Omental fat pad (tissue), 4 donors: ENCODE results near the gene ARHGAP44. TPM values are rescaled to one million over a fixed set of nuclear protein-coding genes. Genes with fewer than 3 reads are reported as not detected.

Experiments
- ATAC-seq: fragments of 150-250 bp; one replicate; pipeline ENCODE4 v1.9.1; 2016; ENCODE audit warnings: mild to moderate bottlenecking, moderate library complexity; ENCODE audit not compliant: low FRiP score
- DNase-seq: peaks from one replicate; pipeline ENCODE4 v3.0.0-alpha.2; 2019; ENCODE audit warnings: low spot score
- total RNA-seq, 4 donors: library from RNA; depleted of rRNA; stranded (reverse); fragments of >200 nt; gene quantifications; one replicate each; pipeline ENCODE4 v1.1.0, GENCODE V29; 2016
- TF ChIP-seq, protein P1 (sequence below), 3 donors: fragments of 450-650 bp; IDR thresholded peaks; one replicate each; pipeline ENCODE4 v1.5.1; 2016 to 2017; ENCODE audit warnings: antibody characterized with exemption in 3 of 3, mild to moderate bottlenecking in 3 of 3, moderate library complexity in 2 of 3

Gene ARHGAP44
- total RNA-seq, 4 donors from 2014 or later: 3.6 to 22.5 (median 7.2) TPM

DNA sequence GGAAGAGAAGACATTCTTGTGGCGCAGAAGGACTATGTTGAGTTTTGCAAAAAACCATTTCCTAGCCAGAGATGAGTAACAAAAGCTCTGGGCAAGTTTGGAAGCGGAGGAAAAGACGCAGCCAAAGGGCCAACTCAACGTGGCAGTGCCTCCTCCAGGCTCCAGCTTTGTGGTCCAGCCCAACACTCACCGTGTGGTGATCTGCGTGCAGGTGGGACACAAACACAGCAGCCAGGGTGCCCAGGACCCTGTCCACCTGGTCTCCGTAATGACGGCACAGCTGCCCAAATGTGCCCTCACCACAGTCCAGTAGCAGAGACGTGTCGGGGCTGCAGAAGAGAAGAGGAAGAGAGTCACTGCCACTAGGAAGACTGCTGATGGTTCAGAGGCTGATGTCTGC, 207.1 kb downstream of the ARHGAP44 start:
- DNase-seq (no peak), ATAC-seq (no peak)
- TF ChIP-seq, protein P1, sequence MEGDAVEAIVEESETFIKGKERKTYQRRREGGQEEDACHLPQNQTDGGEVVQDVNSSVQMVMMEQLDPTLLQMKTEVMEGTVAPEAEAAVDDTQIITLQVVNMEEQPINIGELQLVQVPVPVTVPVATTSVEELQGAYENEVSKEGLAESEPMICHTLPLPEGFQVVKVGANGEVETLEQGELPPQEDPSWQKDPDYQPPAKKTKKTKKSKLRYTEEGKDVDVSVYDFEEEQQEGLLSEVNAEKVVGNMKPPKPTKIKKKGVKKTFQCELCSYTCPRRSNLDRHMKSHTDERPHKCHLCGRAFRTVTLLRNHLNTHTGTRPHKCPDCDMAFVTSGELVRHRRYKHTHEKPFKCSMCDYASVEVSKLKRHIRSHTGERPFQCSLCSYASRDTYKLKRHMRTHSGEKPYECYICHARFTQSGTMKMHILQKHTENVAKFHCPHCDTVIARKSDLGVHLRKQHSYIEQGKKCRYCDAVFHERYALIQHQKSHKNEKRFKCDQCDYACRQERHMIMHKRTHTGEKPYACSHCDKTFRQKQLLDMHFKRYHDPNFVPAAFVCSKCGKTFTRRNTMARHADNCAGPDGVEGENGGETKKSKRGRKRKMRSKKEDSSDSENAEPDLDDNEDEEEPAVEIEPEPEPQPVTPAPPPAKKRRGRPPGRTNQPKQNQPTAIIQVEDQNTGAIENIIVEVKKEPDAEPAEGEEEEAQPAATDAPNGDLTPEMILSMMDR (IDR thresholded peaks at IDR 0.05): no peak

DNA sequence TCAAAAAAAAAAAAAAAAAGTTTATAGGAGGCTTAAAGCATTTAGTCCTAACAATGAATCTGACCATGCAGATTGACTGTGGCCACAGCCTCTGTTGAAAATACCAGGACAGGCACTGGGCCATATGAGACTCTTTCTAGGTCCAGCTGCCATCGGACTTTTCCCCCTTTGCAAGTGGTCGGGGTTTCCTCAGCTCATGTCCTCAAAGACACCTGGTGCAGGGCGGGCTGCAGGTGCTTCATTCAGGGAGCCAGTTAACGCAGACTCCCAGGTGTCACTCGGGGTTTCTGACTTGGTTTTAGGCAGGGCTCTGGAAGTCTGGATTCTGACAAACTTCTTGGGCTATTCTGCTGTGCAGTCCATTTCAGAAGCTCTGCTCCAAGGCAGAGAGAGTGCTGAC, 207.6 kb downstream of the ARHGAP44 start:
- DNase-seq (no peak), ATAC-seq (no peak)
- TF ChIP-seq, protein P1 (IDR thresholded peaks at IDR 0.05): no peak

DNA sequence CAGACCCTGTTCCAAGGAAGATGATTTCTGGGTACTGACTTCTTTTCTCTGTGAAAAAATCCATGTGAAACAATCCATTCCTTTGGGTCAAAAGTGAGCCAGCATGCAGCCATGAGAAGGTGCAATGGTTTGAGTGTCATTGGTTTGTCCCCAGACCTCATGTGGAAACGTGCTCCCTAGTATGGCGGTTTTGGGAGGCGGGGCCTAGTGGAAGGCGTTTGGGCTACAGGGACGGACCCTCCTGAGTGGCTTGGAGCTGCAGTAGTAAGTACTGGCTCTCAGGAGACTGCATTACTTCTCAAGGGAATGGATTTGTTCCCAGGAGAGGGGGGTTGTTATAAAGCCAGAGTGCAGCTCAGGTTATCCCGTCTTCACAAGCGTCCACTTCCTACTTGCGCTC, 209.2 kb downstream of the ARHGAP44 start:
- TF ChIP-seq, protein P1 (IDR thresholded peaks at IDR 0.05): no peak
- ATAC-seq: no peak
- DNase-seq: no peak

DNA sequence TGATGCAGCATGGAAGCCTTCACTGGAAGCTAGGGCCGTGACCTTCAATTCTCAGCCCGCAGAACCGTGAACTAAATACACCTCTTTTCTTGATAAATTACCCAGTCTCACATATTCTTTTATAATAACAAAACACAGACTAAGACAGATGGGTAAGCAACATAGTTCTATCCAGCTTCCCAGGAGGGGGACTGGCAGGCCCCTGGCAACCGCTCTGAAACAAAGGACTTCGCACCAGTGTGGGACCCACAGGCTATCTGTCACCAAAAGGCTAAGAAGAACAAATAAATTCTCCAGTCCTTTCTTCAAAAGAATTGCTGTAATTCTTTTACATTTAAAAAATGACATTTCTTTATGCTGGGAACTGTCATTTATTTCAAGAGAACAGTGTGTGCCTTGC, 209.6 kb downstream of the ARHGAP44 start:
- DNase-seq (no peak), ATAC-seq (no peak)
- TF ChIP-seq, protein P1 (IDR thresholded peaks at IDR 0.05): no peak

DNA sequence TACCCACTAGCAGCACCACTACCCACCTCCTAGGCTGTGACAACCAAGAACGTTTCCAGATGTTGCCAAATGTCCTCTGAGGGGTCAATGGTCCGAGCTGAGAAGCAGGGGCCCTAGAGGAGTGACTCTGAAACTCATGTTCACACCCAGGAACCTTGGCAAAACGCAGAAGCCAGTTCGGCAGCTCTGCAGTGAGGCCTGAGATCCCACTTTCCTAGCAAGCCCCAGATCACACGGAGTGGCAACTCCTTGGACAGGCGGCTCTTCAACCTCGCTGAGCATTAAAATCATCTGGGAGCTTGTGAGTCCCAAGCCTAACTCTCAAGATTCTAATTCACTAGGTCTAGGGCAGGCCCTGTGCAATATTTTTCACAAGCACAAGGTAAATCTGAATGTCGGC, 211.3 kb downstream of the ARHGAP44 start:
- DNase-seq: no peak
- TF ChIP-seq, protein P1 (IDR thresholded peaks at IDR 0.05): no peak
- ATAC-seq: no peak

DNA sequence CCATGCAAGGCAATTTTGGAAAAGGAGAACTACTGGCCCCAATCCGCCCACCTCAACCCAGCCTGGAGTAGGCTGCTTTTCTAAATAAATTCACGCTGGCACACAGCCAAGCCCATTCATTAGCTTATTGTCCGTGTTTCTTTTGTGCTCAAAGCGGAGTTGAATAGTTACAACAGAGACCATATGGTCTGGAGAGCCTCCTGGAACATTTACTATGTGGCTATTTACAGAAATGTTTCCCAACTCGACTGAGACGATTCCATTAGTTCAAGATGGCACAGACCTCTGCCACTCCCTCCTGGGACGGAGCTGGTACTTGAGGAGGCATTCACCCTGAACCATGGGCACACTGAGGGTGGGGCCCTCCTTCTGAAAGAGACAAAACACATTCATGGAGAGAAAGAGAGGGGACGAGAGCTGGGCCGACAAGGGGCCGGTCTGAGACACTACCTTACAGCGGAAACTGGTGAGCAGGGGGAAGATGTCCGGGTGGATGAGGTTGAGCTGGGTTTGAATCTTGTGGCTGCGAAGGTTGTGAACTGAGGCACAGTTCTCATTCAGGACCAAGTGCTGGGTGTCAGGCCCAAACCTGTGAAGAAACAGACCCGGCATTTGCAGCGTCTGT, 212.8 kb downstream of the ARHGAP44 start:
- ATAC-seq (no peak), DNase-seq (no peak)
- TF ChIP-seq, protein P1 (IDR thresholded peaks at IDR 0.05): no peak

DNA sequence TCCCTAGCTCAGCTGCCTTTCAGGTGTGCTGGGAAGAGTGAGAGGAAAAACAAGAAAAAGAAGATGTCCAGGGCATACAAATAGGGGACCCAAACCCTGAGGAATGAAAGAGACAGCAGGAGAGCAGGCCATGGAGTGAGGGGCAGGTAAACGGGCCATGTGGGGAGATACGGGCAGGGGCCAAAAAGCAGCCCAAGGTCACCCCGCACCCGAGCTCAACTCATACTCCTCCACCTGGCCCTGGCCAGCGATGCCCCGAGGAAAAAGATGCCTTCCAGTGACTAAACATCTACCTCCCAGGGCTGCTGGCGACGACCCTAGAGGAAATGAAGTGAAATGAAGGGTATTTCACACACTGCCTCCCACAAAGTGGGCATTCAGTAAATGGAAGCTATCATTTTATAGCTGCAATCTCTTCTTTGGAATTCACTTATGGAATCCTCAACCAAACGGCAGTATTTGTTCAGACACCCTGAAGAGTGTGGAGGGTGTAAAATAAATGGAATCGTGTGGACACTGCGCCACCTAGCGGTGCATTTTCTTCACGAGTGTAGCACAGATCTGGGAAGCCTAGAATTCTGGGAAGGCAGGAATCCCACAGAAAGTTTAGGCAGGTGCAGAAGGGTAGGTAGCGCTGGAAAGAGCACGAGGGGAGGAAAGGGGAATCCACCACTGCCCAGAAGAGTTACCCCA, 213.6 kb downstream of the ARHGAP44 start:
- DNase-seq (peak; percentile 100), ATAC-seq (peak; percentile 75)
- TF ChIP-seq, protein P1 (IDR thresholded peaks at IDR 0.05): peak in 1 of 3 donors; percentile 24
